ENCODE data around the gene ISM2. TPM values are rescaled to one million over a fixed set of nuclear protein-coding genes. Genes with fewer than 3 reads are reported as not detected.

ISM2 gene
- polyA plus RNA-seq, 1 of the 3 experiments (the other 2 are of a cell fraction): 0.20 TPM

- Histone ChIP-seq H2AFZ (ENCODE audit: low read depth) (no peak overlapping the region), H3K27me3 (ENCODE audit: insufficient read depth) (no peaks in the 10 kb centered on the region; the same call in 1 of the 2 replicates), H3K27ac (ENCODE audit: low read depth in 2 of 2, low read length in 1 of 2) (no peak overlapping the region), H4K20me1 (ENCODE audit: insufficient read depth) (no peaks in the 10 kb centered on the region), H3K79me2 (ENCODE audit: insufficient read depth) (no peaks in the 10 kb centered on the region), H3K36me3 (replicated peaks in 1 of 2; ENCODE audit: control insufficient read depth in 1 of 2, insufficient read depth in 2 of 2, low read length in 1 of 2) (peaks cover 0 to 6% of the 10 kb centered on the region in 2 experiments), H3K9me3 (no peaks in the 10 kb centered on the region), H3F3A (replicated peaks; ENCODE audit: insufficient read depth) (no peaks in the 10 kb centered on the region), H3K4me3 (ENCODE audit: low read depth in 2 of 2, low read length in 1 of 2) (no peak overlapping the region), H3K9me2 (no peaks in the 10 kb centered on the region), H3K4me1 (ENCODE audit: control insufficient read depth in 1 of 2, insufficient read depth in 2 of 2, low read depth in 1 of 2, low read length in 1 of 2) (peaks cover 0 to 4% of the 10 kb centered on the region in 2 experiments; a peak in 1 of 4 replicates), H3K4me2 (no peak overlapping the region), H3K9ac (no peak overlapping the region)
- no peak for DNase-seq
- TF ChIP-seq JUND (IDR thresholded peaks at IDR 0.05) (no peak), RCOR1 (IDR thresholded peaks at IDR 0.05; ENCODE audit: low read length) (no peak), TAF1 (IDR thresholded peaks at IDR 0.05; ENCODE audit: borderline replicate concordance, low read depth, low read length) (no peak), MXI1 (IDR thresholded peaks at IDR 0.05; ENCODE audit: low read depth, low read length) (no peak), RAD21 (IDR thresholded peaks at IDR 0.05; ENCODE audit: low read length) (no peak), RFX5 (IDR thresholded peaks at IDR 0.05; ENCODE audit: low read length) (no peak), ZBTB33 (IDR thresholded peaks at IDR 0.05; ENCODE audit: borderline replicate concordance, low read depth) (no peak), NFIC (IDR thresholded peaks at IDR 0.05; ENCODE audit: borderline replicate concordance) (no peak), EP300 (IDR thresholded peaks at IDR 0.05; ENCODE audit: borderline replicate concordance in 1 of 2, low read depth in 1 of 2, low read length in 1 of 2) (no peak), FOSL2 (IDR thresholded peaks at IDR 0.05; ENCODE audit: borderline replicate concordance, low read depth) (no peak), FOXJ3 (CRISPR knock-in tag; IDR thresholded peaks at IDR 0.05) (no peak), RXRA (IDR thresholded peaks at IDR 0.05; ENCODE audit: borderline replicate concordance, low read depth) (no peak)
- ChIA-PET POLR2A (no interaction called here), CTCF (no interaction called here)
- 97% methylated on average over 5 of the region's 5 CpGs for whole genome bisulfite sequencing (ENCODE audit: low lambda C conversion rate)
Observed at GRCh38 chr14:77503138-77503537, 4.5 kb upstream of the ISM2 start.

GRCh38 chr14:77502109-77502782, 3.6 kb upstream of the ISM2 start:
- H3K79me2 ChIP-seq (ENCODE audit: insufficient read depth): no peaks in the 10 kb centered on the region
- no peaks in the 10 kb centered on the region for H4K20me1 ChIP-seq (ENCODE audit: insufficient read depth)
- no peak for DNase-seq
- no peak overlapping the region for H3K9ac ChIP-seq
- CTCF ChIA-PET: interaction anchor here (1.0 kb wide), 1 partner anchor 43 kb away, joined by 3 read pairs; no protein-coding TSS in a partner anchor
- no peak overlapping the region for H3K4me3 ChIP-seq (ENCODE audit: low read depth in 2 of 2, low read length in 1 of 2)
- no peak overlapping the region for H3K4me2 ChIP-seq
- 74% methylated on average over 11 of the region's 11 CpGs for WGBS (ENCODE audit: low lambda C conversion rate)
- POLR2A ChIA-PET: no interaction called here
- no peak overlapping the region for H2AFZ ChIP-seq (ENCODE audit: low read depth)
- H3K9me3 ChIP-seq: no peaks in the 10 kb centered on the region
- peaks cover 0 to 8% of the 10 kb centered on the region in 2 experiments; a peak in 1 of 4 replicates for H3K4me1 ChIP-seq (ENCODE audit: control insufficient read depth in 1 of 2, insufficient read depth in 2 of 2, low read depth in 1 of 2, low read length in 1 of 2)
- TF ChIP-seq CTCF (IDR thresholded peaks at IDR 0.05): no peak
- TF ChIP-seq CHD2 (IDR thresholded peaks at IDR 0.05; ENCODE audit: low read length, partially characterized antibody): no peak
- TF ChIP-seq TCF12 (IDR thresholded peaks at IDR 0.05): no peak
- TF ChIP-seq RXRA (IDR thresholded peaks at IDR 0.05; ENCODE audit: borderline replicate concordance, low read depth): no peak
- TF ChIP-seq SMC3 (IDR thresholded peaks at IDR 0.05; ENCODE audit: low read depth, low read length): no peak
- no peak for TF ChIP-seq USF2 (IDR thresholded peaks at IDR 0.05; ENCODE audit: borderline replicate concordance, low read depth, low read length)
- no peak for TF ChIP-seq USF1 (IDR thresholded peaks at IDR 0.05; ENCODE audit: borderline replicate concordance, low read depth)
- TF ChIP-seq FOSL2 (IDR thresholded peaks at IDR 0.05; ENCODE audit: borderline replicate concordance, low read depth): no peak
- TF ChIP-seq MXI1 (IDR thresholded peaks at IDR 0.05; ENCODE audit: low read depth, low read length): no peak
- TF ChIP-seq JUND (IDR thresholded peaks at IDR 0.05): no peak
- TF ChIP-seq POLR2AphosphoS5 (IDR thresholded peaks at IDR 0.05; ENCODE audit: low read depth, low read length): no peak
- no peak for TF ChIP-seq TAF1 (IDR thresholded peaks at IDR 0.05; ENCODE audit: borderline replicate concordance, low read depth, low read length)
- no peak for TF ChIP-seq RAD21 (IDR thresholded peaks at IDR 0.05; ENCODE audit: low read length)
- no peak for TF ChIP-seq PBX3 (IDR thresholded peaks at IDR 0.05)
- no peak for TF ChIP-seq SIN3A (IDR thresholded peaks at IDR 0.05; ENCODE audit: borderline replicate concordance, low read depth, low read length)
- H3K27ac ChIP-seq (ENCODE audit: low read depth in 2 of 2, low read length in 1 of 2): no peak overlapping the region
- no peaks in the 10 kb centered on the region for H3F3A ChIP-seq (replicated peaks; ENCODE audit: insufficient read depth)
- no peaks in the 10 kb centered on the region for H3K9me2 ChIP-seq
- peaks cover 0 to 5% of the 10 kb centered on the region in 2 experiments for H3K36me3 ChIP-seq (replicated peaks in 1 of 2; ENCODE audit: control insufficient read depth in 1 of 2, insufficient read depth in 2 of 2, low read length in 1 of 2)
- H3K27me3 ChIP-seq (ENCODE audit: insufficient read depth): no peaks in the 10 kb centered on the region; the same call in 1 of the 2 replicates
